Omental fat pad (tissue), 4 donors: ENCODE data around the gene ANXA6. TPM values are rescaled to one million over a fixed set of nuclear protein-coding genes. Genes with fewer than 3 reads are reported as not detected.

ENCODE experiments used
- ATAC-seq: fragments of 150-250 bp; one replicate; pipeline ENCODE4 v1.9.1; 2016; ENCODE audit warnings: mild to moderate bottlenecking, moderate library complexity; ENCODE audit not compliant: low FRiP score
- DNase-seq: peaks from one replicate; pipeline ENCODE4 v3.0.0-alpha.2; 2019; ENCODE audit warnings: low spot score
- total RNA-seq, 4 donors: library from RNA; depleted of rRNA; stranded (reverse); fragments of >200 nt; gene quantifications; one replicate each; pipeline ENCODE4 v1.1.0, GENCODE V29; 2016
- TF ChIP-seq, protein P1 (sequence below), 3 donors: fragments of 450-650 bp; IDR thresholded peaks; one replicate each; pipeline ENCODE4 v1.5.1; 2016 to 2017; ENCODE audit warnings: antibody characterized with exemption in 3 of 3, mild to moderate bottlenecking in 3 of 3, moderate library complexity in 2 of 3

Gene ANXA6
- total RNA-seq, 4 donors from 2014 or later: 216 to 505 (median 379) TPM

DNA sequence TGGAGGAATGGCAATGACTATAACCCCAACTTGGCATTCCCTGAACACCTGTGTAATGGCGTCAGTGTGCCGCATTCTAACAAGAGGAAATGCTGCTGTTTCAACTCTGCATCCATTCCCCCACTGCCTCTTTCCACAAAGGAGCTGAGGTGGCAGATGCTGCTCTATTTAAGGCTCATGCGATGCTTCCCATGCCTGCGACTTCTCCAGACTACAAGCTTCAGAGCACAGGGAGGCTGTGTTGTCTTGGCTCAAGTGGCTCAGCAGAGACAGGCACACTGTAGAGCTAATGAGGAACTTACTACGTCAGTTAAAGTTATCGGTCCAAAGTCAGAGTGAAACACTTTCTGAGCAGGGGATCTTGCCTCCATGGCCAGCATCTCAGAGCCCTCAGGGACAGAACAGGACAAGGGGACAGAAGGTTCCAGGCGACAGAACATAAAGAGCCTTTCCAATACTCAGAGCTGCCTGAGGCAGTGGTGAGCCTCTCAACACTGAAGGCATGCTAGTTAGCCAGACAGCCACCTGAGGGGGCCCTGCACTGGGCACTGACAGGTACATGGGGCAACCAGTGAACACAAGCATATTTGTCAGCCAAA is 98.6 kb downstream of the ANXA6 start:
- TF ChIP-seq, protein P1, sequence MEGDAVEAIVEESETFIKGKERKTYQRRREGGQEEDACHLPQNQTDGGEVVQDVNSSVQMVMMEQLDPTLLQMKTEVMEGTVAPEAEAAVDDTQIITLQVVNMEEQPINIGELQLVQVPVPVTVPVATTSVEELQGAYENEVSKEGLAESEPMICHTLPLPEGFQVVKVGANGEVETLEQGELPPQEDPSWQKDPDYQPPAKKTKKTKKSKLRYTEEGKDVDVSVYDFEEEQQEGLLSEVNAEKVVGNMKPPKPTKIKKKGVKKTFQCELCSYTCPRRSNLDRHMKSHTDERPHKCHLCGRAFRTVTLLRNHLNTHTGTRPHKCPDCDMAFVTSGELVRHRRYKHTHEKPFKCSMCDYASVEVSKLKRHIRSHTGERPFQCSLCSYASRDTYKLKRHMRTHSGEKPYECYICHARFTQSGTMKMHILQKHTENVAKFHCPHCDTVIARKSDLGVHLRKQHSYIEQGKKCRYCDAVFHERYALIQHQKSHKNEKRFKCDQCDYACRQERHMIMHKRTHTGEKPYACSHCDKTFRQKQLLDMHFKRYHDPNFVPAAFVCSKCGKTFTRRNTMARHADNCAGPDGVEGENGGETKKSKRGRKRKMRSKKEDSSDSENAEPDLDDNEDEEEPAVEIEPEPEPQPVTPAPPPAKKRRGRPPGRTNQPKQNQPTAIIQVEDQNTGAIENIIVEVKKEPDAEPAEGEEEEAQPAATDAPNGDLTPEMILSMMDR (IDR thresholded peaks at IDR 0.05): no peak
- no peak for ATAC-seq
- no peak for DNase-seq

DNA sequence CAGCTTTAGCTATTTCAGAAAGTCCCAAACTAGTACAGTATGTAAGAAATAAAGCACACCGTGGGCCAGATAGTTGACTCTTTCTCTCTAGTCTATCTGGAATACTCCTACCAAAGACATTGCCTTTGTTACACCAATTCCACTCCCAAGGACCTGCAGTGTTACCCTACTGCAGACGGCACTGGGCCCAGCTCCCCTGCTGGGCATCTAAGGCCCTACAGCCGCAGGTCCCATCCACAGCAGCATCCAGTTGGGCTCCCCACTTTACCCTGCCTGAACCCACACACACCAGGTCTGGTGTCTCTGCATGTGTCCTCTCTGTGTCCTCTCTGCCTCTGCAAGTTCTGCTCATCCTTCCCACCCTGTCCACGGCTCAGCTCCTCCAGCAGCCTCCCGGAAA is 99.3 kb downstream of the ANXA6 start:
- no peak for DNase-seq
- ATAC-seq: no peak
- TF ChIP-seq, protein P1 (IDR thresholded peaks at IDR 0.05): no peak

DNA sequence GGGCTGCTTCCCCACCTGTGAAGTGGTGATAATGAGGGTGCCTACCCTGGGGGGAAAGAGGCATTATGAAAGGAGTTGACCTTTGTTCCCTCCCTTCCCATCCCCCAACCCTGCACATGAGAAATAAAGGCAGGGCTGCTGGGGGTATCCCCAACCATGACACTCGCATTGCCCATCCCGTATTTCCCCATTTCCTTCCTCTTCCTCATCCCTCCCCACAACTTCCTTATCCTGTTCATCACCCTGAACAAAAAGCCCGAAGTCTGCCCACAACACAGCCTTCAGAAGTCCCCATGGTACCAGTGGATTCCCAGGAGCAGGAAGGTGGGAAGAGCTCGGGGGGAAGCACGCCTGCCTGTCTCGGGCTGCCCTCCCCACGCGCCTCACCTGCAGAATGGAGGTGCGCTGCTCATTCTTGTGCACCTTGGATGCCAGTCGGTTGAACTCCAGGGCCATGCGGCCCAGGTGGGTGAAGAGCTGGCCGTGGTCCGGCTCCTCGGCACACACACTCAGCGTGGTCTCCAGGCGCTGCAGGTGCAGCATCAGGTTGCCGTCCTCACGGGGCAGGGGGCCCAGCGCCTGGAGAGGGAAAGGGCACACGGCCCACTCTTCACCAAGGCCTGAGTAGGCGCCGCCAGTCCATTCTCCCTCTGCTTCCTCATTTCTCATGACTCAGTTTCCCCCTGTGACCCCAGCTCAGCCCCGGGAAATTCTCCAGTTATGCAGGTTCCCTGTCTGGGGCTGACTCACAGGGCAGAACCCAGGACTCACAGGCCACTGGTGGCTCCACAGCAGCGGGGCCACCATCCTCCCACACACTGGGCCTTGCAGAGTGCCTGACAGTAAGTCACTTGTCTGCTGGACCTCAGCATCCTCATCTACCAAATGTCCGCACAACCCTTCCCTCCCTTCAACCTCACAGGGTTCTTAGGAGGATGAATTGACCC is 100.9 kb downstream of the ANXA6 start:
- TF ChIP-seq, protein P1 (IDR thresholded peaks at IDR 0.05): no peak
- ATAC-seq: no peak

GRCh38 chr5:151055336-151055735 is 102.2 kb downstream of the ANXA6 start:
- DNase-seq: no peak
- TF ChIP-seq, protein P1 (IDR thresholded peaks at IDR 0.05): no peak
- no peak for ATAC-seq

More for the DNA sequence above, 100.9 kb downstream of the ANXA6 start:
- DNase-seq: no peak

GRCh38 chr5:151054709-151055108 is 102.9 kb downstream of the ANXA6 start:
- ATAC-seq: no peak
- TF ChIP-seq, protein P1 (IDR thresholded peaks at IDR 0.05): no peak

DNA sequence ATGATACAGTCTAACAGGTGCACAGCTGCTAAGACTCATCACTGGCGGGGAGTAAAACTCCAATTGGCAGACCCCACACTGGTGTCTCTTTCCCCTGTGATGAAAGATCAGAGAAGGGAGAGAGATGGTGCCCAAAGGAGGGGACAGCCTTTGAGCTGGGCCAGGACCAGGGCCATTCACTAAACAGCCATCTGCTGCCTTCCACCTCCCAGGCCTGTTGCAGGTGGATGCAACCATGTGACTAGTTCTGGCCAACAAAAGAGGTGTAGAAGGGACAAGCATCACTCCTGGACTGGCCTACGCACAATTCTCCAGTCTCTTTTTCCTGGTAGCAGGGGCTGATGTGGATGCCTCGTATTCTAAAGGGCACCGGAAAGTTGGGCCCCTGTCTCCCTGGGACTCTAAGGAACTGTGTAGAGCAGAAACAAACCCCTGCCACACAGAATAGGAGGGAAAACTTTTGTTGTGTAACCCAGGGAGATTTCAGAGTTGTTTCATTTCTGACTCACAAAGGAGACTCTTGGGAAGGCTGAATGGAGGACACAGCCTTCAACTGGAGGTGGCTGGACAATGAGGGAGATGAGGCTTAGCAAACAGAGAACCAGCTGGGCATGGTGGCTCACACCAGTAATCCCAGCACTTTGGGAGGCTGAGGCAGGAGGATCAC is 103.7 kb downstream of the ANXA6 start:
- no peak for DNase-seq
- ATAC-seq: no peak

More at GRCh38 chr5:151054709-151055108, 102.9 kb downstream of the ANXA6 start:
- no peak for DNase-seq

More for the DNA sequence above, 103.7 kb downstream of the ANXA6 start:
- TF ChIP-seq, protein P1 (IDR thresholded peaks at IDR 0.05): no peak
